ENCODE data around the gene ANKRD16.
A peak's percentile ranks its signal among the peaks of the same experiment; 100 is the strongest.
"Not testable (repeated sequence)": the region's sequence is repeated elsewhere in the genome, so short reads cannot be mapped to it uniquely, and the experiment has no call there.

ANKRD16 gene

GRCh38 chr10:5889624-5890451 is at the start of gene ANKRD16, which contains the start of gene FBH1:
ANKRD16 (minus strand) TSS chr10:5889893; CDS start chr10:5889354, 539 bp downstream.
FBH1 (plus strand) TSS chr10:5890243; CDS start chr10:5890346, 103 bp downstream.
- DNase-seq: peak; percentile 96

DNA sequence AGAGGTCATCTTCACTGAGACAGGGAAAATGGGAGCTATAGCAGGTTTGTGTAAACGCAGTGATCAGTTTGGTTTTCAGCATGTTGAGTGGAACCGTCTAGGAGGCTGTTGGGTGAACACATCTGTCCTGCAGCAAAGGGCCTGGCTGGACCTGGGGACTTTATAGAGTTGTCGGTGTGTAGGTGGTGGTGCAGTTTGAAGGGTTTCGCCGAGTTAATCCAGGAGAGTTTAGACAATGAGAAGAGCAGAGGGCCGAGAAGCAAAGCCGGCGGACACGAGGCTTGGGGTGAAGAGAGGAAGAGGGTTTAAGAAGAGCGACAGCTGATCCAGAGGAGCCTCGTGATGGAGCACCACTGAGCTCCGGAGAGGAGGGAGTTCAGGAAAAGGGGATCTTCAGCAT is 48.6 kb upstream of the ANKRD16 start:
- no peak for DNase-seq

DNA sequence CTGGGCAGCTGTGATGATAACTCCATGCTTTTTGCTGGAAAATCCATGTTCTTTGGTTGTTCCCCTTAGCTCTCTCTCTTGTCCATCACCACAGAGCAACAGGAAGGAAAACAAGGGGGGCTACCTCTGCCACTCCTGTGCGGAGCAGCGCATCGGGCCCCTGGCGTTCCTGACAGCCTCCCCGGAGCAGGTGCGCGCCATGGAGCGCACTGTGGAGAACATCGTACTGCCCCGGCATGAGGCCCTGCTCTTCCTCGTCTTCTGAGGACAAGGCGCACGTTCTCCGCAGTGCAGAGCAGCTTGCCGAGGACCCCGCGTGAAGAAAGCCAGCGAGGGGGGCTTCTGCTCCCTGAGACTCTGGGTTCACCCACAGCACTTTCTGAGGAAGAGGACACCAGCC is 47.3 kb upstream of the ANKRD16 start:
- no peak for DNase-seq

- DNase-seq: no peak
These were observed 45.9 kb upstream of the ANKRD16 start for GRCh38 chr10:5935628-5936027.

DNA sequence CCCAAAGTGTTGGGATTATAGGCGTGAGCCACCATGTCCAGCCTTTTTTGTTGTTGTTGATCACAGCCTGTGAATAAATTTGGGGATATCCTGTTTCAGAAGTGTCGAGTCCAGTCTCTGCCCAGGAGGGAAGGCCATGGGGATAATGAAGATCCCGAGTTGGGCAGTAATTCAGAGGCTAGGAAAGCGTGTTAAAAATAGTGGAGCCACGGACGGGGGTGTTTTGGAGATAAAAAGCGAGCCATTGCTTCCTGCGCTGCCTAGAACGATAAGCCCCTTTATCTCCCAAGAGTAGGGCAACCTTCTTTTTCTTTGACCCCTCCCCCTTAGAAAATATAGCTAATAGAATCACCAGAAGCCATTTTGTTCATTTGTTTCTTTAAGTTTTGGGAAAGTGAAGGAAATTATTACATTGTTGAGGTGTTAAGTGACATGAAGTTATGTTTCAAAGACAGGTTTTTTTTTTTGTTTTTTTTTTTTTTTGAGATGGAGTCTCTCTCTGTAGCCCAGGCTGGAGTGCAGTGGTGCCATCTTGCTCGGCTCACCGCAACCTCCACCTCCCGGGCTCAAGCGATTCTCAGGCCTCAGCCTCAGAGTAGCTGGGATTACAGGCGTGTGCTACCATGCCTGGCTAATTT is 44.3 kb upstream of the ANKRD16 start:
- DNase-seq: no peak

GRCh38 chr10:5932345-5932744 is 42.7 kb upstream of the ANKRD16 start:
- no peak for DNase-seq

- DNase-seq: no peak
These were observed 40.6 kb upstream of the ANKRD16 start for GRCh38 chr10:5930272-5930671.

GRCh38 chr10:5929442-5929841 is 39.7 kb upstream of the ANKRD16 start:
- DNase-seq: no peak

GRCh38 chr10:5927306-5927705 is 37.6 kb upstream of the ANKRD16 start:
- no peak for DNase-seq

DNA sequence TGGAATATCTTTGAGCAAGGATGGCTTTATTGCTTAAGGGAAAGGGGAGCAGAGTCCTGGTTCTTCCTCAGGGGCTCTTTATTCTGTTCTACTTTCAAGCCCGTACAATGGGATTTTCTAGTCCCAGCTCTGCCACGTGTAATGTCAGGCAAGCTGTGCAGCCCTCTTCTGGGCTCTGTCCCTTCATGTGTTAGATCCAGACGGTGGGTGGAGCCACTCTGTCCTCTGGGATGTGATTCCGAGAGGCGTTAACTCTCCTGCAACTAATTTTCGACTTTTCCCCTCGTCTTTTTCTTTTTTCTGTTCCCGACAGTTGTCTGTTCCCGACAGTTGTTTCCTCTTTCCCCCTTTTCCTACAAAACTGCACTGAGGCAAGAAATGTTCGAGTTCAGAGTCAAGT is 35.2 kb upstream of the ANKRD16 start:
- DNase-seq: no peak

DNA sequence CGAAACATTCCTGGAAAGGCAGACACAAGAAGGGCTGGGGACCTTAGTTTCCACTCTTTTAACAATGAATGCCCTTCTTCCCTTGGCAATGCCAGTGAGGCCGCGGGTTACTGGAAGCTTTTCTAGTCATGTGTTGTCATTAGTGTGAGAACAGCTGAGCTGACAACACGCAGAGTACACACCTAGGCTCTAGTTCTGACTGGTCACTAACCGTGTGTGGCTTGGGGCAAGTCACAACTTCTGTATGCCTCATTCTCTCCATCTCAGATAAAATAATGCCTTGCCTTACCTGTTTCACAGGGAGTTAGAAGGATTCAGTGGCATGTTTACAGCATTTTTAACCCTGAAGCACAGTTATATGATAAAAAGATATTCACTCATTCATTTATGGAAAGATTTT is 32.1 kb upstream of the ANKRD16 start:
- no peak for DNase-seq

DNA sequence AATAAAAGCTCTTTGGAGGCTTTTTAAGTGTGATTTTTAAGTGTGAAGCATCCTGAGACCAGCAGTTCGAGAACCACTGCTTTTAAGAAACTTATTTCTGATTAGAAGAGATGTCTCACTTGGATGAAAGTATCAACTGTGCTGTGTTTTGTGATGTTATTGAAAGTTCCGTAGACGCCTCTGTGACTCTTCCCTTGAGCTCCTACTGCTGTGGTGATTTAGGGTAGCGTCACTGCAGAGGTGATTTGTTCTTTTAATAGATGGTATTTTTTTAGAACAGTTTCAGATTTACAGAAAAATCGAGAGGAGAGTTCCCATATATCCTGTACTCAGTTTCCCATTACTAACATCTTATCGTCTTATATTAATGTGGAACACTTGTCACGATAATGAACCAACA is 29.9 kb upstream of the ANKRD16 start:
- DNase-seq: no peak

DNA sequence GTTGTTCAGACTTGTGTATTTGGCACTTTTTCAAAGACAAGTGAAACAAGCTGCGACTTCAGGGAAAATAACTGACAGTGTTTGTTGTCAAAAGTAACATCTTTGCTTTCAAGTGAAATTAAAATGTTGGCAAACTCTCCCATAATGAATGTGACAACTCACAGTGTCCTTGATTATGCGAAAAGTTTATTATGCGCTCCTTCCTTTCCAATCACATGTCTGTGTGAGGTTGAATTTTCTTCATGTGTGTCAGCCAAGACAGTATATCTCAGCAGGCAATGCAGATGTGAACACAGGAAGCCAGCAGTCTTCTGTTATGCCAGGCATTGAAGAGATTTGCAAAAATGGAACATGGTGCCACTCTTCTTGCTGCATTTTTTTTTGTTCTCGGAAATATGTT is 29.1 kb upstream of the ANKRD16 start:
- DNase-seq: no peak

DNA sequence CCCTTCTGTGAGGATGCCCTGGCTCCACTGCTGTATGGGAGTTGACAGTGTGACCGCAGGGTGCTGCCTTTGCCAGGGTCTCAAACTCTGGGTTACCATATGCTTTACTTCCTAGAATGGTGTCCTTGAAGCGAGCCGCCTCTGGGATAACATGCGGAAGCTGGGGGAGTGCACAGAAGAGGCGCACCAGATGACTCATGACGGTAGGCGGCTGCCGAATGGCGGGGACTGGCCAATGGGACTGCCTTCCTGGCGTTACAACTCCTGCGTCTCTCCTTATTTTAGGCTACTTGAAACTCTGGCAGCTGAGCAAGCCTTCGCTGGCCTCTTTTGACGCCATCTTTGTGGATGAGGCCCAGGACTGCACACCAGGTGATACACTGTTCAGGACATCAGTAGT is 27.6 kb upstream of the ANKRD16 start:
- no peak for DNase-seq

DNA sequence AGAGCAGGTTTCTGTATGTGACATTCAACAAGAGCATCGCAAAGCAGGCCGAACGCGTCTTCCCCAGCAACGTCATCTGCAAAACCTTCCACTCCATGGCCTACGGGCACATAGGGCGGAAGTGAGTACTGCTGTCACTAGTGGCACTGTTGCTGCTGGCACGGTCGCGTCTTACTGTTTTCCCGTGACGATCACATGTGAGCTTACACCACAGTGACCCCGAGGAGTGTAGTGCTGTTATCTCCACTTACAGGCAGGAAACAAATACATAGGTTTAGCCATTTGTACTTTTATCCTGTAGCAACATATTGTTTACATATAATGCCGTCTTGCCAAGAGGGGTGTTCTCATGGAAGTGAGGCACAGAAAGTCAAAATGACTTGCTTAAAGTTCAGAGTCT is 25.8 kb upstream of the ANKRD16 start:
- DNase-seq: no peak

- DNase-seq: no peak
These were observed 24.0 kb upstream of the ANKRD16 start for GRCh38 chr10:5913736-5914135.

GRCh38 chr10:5911670-5912069 is 22.0 kb upstream of the ANKRD16 start:
- DNase-seq: no peak

DNA sequence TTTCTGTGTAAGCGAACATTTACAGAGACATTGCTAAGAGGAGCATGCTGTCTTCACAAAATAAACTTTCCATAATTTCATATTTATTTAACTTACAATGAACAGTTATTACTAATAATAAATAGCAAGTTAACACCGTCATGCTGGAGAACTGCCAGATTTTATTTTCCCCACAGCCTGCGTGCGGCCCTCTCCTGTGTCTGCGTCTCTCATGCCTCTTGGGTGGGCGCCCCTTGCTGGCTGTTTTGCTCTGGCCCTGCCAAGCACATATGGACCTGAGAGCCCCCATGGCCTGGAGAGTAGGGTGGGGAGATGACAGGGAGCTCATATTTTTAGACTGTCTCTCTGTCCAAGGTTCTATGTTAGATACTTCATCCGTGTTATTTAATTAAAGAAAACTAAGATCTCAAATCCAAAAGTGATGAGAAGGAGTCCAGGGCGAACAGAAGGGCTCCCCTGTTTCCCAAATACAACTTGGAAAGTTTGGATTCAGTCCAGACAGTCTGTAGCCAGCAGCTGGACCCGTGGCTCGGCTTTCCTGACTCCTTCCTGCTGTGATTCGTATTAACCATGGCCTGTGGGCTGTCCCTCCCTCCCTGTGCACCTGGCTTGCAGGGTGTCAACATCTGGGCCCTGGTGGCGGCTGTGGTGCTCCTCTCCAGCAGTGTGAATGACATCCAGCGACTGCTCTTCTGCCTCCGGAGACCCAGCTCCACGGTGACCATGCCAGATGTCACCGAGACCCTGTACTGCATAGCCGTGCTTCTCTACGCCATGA is 20.8 kb upstream of the ANKRD16 start:
- DNase-seq: peak; percentile 54

GRCh38 chr10:5908676-5909075 is 19.0 kb upstream of the ANKRD16 start:
- not testable (repeated sequence) for DNase-seq

DNA sequence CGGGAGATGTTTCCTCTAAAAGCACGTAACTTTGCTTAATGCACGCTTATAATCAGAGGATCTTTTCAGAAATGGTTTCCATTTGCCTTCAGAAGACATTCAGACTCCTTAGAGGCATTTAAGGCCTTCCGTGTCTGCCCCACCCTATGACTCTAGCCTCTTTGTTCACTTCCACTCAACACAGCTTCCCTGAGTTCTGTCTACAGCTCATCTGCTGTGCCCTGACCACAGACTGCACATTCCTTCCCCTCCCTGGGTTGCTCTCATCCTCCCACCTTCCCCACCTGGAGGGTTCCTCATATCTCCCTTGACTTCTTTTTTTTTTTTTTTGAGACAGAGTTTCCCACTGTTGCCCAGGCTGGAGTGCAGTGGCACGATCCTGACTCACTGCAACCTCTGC is 17.0 kb upstream of the ANKRD16 start:
- DNase-seq: no peak

DNA sequence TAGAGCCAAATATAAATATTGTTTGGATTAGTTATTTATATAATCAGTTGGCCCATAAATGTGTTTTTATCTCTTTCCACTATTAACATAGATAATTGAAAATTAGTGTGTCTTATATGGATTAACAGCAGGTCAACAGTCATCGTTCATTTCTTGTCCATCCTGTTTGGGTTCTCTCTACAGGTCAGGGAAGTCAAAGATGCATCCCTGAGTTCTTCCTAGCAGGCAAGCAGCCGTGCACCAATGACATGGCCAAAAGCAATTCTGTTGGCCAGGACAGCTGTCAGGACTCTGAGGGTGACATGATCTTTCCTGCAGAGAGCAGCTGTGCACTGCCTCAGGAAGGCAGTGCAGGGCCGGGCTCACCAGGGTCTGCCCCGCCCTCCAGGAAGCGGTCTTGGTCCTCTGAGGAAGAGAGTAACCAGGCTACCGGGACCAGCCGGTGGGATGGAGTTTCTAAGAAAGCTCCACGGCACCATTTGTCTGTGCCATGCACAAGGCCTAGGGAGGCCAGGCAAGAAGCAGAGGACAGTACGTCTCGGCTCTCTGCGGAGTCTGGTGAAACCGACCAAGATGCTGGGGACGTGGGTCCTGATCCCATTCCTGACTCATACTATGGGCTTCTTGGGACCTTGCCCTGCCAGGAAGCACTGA is 16.3 kb upstream of the ANKRD16 start:
- DNase-seq: no peak

GRCh38 chr10:5904227-5904626 is 14.5 kb upstream of the ANKRD16 start:
- no peak for DNase-seq

GRCh38 chr10:5903563-5903962 is 13.9 kb upstream of the ANKRD16 start:
- DNase-seq: peak; percentile 59

Data from NCI-H82 (cell line).